Natural killer cell (primary cell): ENCODE results near the gene ERCC2. TPM values are rescaled to one million over a fixed set of nuclear protein-coding genes. Genes with fewer than 3 reads are reported as not detected.

Experiments used
- ATAC-seq, 3 donors: fragments of 150-1000 bp in 2 of 3; fragments of 200-7000 bp in 1 of 3; cut with Tn5 transposase; 1 replicate in 1 of 3; 2 replicates in 2 of 3; pipeline ENCODE4 v1.10.0; 2021; ENCODE audit warnings: mild to moderate bottlenecking in 2 of 3, moderate library complexity in 2 of 3
- DNase-seq, 2 donors: peaks; one replicate each; pipeline versions ENCODE4 v3.0.0 to v3.0.0-alpha.2; 2013 to 2021; ENCODE audit warnings: mixed read lengths in 1 of 2
- H3K27ac ChIP-seq: one replicate; pipeline ENCODE4 v1.5.1; 2013; ENCODE audit warnings: mild to moderate bottlenecking, low read length
- H3K27me3 ChIP-seq: one replicate; pipeline ENCODE4 v1.6.1; 2013; ENCODE audit warnings: low read length; ENCODE audit not compliant: control insufficient read depth, insufficient read depth
- H3K36me3 ChIP-seq: one replicate; pipeline ENCODE4 v1.6.1; 2013; ENCODE audit warnings: low read length; ENCODE audit not compliant: control insufficient read depth, insufficient read depth
- H3K4me1 ChIP-seq: one replicate; pipeline ENCODE4 v1.6.1; 2013; ENCODE audit warnings: low read length; ENCODE audit not compliant: control insufficient read depth, insufficient read depth
- H3K4me3 ChIP-seq: one replicate; pipeline ENCODE4 v1.5.1; 2013; ENCODE audit warnings: low read length
- H3K9me3 ChIP-seq: one replicate; pipeline ENCODE4 v1.6.1; 2013; ENCODE audit warnings: low read length; ENCODE audit not compliant: control insufficient read depth, insufficient read depth
- H3K27ac Mint-ChIP-seq, 2 donors: one replicate each; pipeline ENCODE4 v1.8.0; 2022; ENCODE audit warnings: mild to moderate bottlenecking in 2 of 2, mixed read lengths in 2 of 2, moderate library complexity in 1 of 2
- H3K27me3 Mint-ChIP-seq, 2 donors: one replicate each; pipeline ENCODE4 v1.8.0; 2022; ENCODE audit warnings: low read depth in 2 of 2, mixed read lengths in 2 of 2
- H3K36me3 Mint-ChIP-seq: one replicate; pipeline ENCODE4 v1.8.0; 2022; ENCODE audit warnings: mixed read lengths
- H3K4me1 Mint-ChIP-seq, 2 donors: one replicate each; pipeline ENCODE4 v1.8.0; 2022; ENCODE audit warnings: mixed read lengths in 2 of 2
- H3K4me3 Mint-ChIP-seq: one replicate; pipeline ENCODE4 v1.8.0; 2022; ENCODE audit warnings: mild to moderate bottlenecking, moderate library complexity, mixed read lengths
- H3K9me3 Mint-ChIP-seq, 2 donors: one replicate each; pipeline ENCODE4 v1.8.0; 2022; ENCODE audit warnings: mixed read lengths in 2 of 2
- CTCF ChIP-seq: fragments of 200-600 bp; IDR thresholded peaks from one replicate; pipeline ENCODE4 v1.8.0; 2022; ENCODE audit warnings: antibody characterized with exemption
- WGBS: methylation state at CpG from one replicate; pipeline ENCODE4 v1.1.7; 2013; ENCODE audit warnings: missing lambda C conversion rate; ENCODE audit not compliant: insufficient coverage; 5-methylcytosine and 5-hydroxymethylcytosine counted together
- intact Hi-C: fragments of 100-400 bp; cut with micrococcal nuclease; formaldehyde crosslinking; loops from one replicate; pipeline ENCODE4 v1.14.2; 2022
- total RNA-seq, 4 donors: library from RNA; stranded (reverse); fragments of 120-200 nt in 1 of 4; gene quantifications; one replicate each; pipeline versions ENCODE4 v1.2.3 to v1.2.4, GENCODE V29; 2013 to 2022

The ERCC2 gene
- total RNA-seq, 3 donors from 2014 or later (not counting 1 experiment from before 2014, with no cell fraction given) = 13.4 to 22.3 (median 14.9) TPM

GRCh38 chr19:45385392-45386221, 15.2 kb upstream of the ERCC2 start:
- Histone ChIP-seq H3K27me3 (peaks cover 15% of the 10 kb centered on the region), H3K27ac (no peak overlapping the region), H3K4me1 (no peaks in the 10 kb centered on the region), H3K36me3 (no peaks in the 10 kb centered on the region), H3K9me3 (no peaks in the 10 kb centered on the region), H3K4me3 (no peak overlapping the region)
- intact Hi-C loops = no loop called here
- Mint-ChIP-seq H3K36me3 (no peaks in the 10 kb centered on the region), H3K27me3 (peaks cover 10 to 24% of the 10 kb centered on the region in 2 donors), H3K4me3 (no peak overlapping the region), H3K27ac (no peak overlapping the region), H3K4me1 (peaks cover 0 to 4% of the 10 kb centered on the region in 2 donors), H3K9me3 (no peaks in the 10 kb centered on the region)
- ATAC-seq (no peak), DNase-seq (peak in 1 of 2 donors; percentile 21)
- TF ChIP-seq CTCF = no peak
- 14% methylated on average over 75 of the region's 75 CpGs for WGBS

DNA sequence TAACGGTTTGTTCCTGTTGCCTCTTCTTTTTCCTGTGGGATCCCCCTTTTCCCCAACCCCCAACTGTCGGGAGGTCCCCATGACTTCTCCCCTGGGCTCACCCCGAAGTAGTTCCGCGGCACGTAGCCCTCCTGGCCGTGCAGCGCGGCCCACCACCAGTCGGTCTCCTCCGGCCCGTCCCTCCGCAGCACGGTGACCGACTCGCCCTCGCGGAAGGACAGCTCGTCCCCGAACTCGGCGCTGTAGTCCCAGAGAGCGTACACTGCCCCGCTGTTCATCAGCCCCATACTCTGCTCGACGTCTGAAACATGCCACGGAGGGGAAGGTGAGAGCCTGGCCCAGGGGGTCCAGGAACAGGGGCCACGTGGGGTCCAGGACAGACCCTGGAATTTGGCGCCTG, 12.1 kb upstream of the ERCC2 start:
- Mint-ChIP-seq H3K9me3 (no peaks in the 10 kb centered on the region), H3K36me3 (no peaks in the 10 kb centered on the region), H3K27me3 (peaks cover 10 to 22% of the 10 kb centered on the region in 2 donors), H3K4me1 (peaks cover 0 to 4% of the 10 kb centered on the region in 2 donors), H3K4me3 (no peak overlapping the region), H3K27ac (no peak overlapping the region)
- H3K27ac ChIP-seq = no peak overlapping the region
- DNase-seq = no peak
- H3K36me3 ChIP-seq = no peaks in the 10 kb centered on the region
- TF ChIP-seq CTCF = no peak
- H3K9me3 ChIP-seq = no peaks in the 10 kb centered on the region
- H3K4me1 ChIP-seq = no peaks in the 10 kb centered on the region
- H3K4me3 ChIP-seq = no peak overlapping the region
- H3K27me3 ChIP-seq = peaks cover 15% of the 10 kb centered on the region
- ATAC-seq = no peak
- WGBS = 80% methylated on average over 29 of the region's 29 CpGs
- intact Hi-C loops = no loop called here

- H3K9me3 Mint-ChIP-seq = no peaks in the 10 kb centered on the region
- no peak for TF ChIP-seq CTCF
- H3K27ac ChIP-seq = no peak overlapping the region
- no peak for ATAC-seq
- DNase-seq = no peak
- peaks cover 2% of the 10 kb centered on the region for H3K27me3 ChIP-seq
- no peaks in the 10 kb centered on the region for H3K4me1 ChIP-seq
- H3K27me3 Mint-ChIP-seq = peaks cover 0 to 7% of the 10 kb centered on the region in 2 donors
- H3K4me3 Mint-ChIP-seq = no peak overlapping the region
- no peaks in the 10 kb centered on the region for H3K4me1 Mint-ChIP-seq
- H3K36me3 ChIP-seq = no peaks in the 10 kb centered on the region
- 91% methylated on average over 1 of the region's 1 CpG for WGBS
- no peak overlapping the region for H3K27ac Mint-ChIP-seq
- no peaks in the 10 kb centered on the region for H3K36me3 Mint-ChIP-seq
- H3K9me3 ChIP-seq = no peaks in the 10 kb centered on the region
- intact Hi-C loops = no loop called here
- H3K4me3 ChIP-seq = no peak overlapping the region
Measured at GRCh38 chr19:45380107-45380506, 9.7 kb upstream of the ERCC2 start.
